ENCODE results near the gene DLG2.
"Not testable (repeated sequence)": the region's sequence is repeated elsewhere in the genome, so short reads cannot be mapped to it uniquely, and the experiment has no call there.

The DLG2 gene

DNA sequence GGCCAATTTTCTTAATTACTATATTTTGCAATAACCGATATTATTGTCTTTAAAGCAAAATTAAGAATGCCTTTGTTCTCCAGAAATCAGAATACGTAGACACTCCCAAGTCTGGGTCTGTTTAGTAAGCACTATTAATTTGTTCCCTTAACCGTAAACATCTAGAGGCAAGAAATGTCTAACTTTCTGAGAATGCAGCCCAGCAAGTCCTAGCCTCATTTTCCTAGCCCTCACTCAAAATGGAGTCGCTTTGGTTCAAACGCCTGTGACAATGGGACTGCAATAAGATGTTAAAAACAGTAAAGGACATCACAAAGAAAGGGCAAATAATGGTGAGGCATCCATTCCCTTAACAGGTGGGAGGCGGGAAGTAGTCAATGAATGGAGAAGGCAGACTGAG is 280.7 kb downstream of the DLG2 start:
- no peak overlapping the region for H3K4me3 Mint-ChIP-seq
- no peaks in the 10 kb centered on the region for H3K9me3 Mint-ChIP-seq
- ATAC-seq (ENCODE audit: low read depth) (no peak), DNase-seq (ENCODE audit: low spot score in 2 of 2) (no peak)
- no peaks in the 10 kb centered on the region for H3K27me3 Mint-ChIP-seq
- H3K27ac Mint-ChIP-seq: no peak overlapping the region
- H3K36me3 Mint-ChIP-seq: no peaks in the 10 kb centered on the region
- peaks cover 5% of the 10 kb centered on the region for H3K4me1 Mint-ChIP-seq

DNA sequence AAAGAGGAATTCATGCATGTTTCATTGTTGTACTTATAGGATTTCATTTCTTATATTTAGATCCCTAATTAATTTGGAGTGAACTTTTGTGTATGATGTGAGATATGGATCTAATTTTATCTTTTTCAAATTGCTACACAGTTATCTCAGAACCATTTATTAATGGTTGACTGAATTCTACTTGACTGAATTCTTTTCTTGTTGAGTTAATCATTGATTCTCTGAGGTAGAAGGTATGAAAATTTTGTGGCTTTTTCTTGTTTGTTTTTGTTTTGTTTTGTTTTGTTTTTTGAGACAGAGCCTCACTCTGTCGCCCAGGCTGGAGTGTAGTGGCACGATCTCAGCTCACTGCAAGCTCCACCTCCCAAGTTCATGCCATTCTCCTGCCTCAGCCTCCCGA is 286.3 kb downstream of the DLG2 start:
- ATAC-seq (ENCODE audit: low read depth); H3K27ac Mint-ChIP-seq; H3K27me3 Mint-ChIP-seq; H3K36me3 Mint-ChIP-seq; H3K9me3 Mint-ChIP-seq; H3K4me1 Mint-ChIP-seq; DNase-seq (ENCODE audit: low spot score in 2 of 2); H3K4me3 Mint-ChIP-seq: not testable (repeated sequence)

DNA sequence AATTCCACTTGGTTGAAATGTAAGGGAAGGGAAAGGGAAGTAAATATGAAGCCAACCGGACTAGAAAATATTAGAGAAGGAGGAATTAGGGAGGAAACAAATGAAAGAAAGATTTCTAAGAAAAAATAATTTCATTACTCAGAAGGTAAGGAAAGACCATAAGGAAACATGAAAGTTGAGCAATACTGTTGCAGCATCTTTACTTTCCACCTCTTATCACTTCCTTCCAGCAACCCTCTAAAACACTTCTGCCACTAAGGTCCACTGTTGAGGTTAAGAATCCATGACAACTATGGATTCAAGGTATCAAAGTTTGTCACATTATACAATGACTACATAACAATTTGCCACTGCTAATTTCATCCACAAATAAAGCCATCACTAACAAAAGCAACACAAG is 308.6 kb downstream of the DLG2 start:
- H3K9me3 Mint-ChIP-seq: no peaks in the 10 kb centered on the region
- no peak for DNase-seq (ENCODE audit: low spot score in 2 of 2)

GRCh38 chr11:85316967-85317366 is 310.2 kb downstream of the DLG2 start:
- H3K36me3 Mint-ChIP-seq: no peaks in the 10 kb centered on the region
- peak in 1 of 2 donors; percentile 59 for DNase-seq (ENCODE audit: low spot score in 2 of 2)
- H3K9me3 Mint-ChIP-seq: no peaks in the 10 kb centered on the region
- no peaks in the 10 kb centered on the region for H3K27me3 Mint-ChIP-seq
- peak; percentile 99 for ATAC-seq (ENCODE audit: low read depth)
- peaks cover 21% of the 10 kb centered on the region for H3K4me1 Mint-ChIP-seq
- H3K4me3 Mint-ChIP-seq: peak overlapping the region; percentile 18
- H3K27ac Mint-ChIP-seq: peak overlapping the region; percentile 84

More for the DNA sequence above, 308.6 kb downstream of the DLG2 start:
- H3K36me3 Mint-ChIP-seq: no peaks in the 10 kb centered on the region
- no peak for ATAC-seq (ENCODE audit: low read depth)
- no peaks in the 10 kb centered on the region for H3K27me3 Mint-ChIP-seq
- no peak overlapping the region for H3K4me3 Mint-ChIP-seq
- H3K4me1 Mint-ChIP-seq: peaks cover 21% of the 10 kb centered on the region
- no peak overlapping the region for H3K27ac Mint-ChIP-seq

GRCh38 chr11:85313741-85314140 is 313.4 kb downstream of the DLG2 start:
- DNase-seq (ENCODE audit: low spot score in 2 of 2) (no peak), ATAC-seq (ENCODE audit: low read depth) (no peak)
- Mint-ChIP-seq H3K27ac (peak overlapping the region; percentile 22), H3K36me3 (no peaks in the 10 kb centered on the region), H3K4me3 (no peak overlapping the region), H3K27me3 (no peaks in the 10 kb centered on the region), H3K9me3 (no peaks in the 10 kb centered on the region), H3K4me1 (peaks cover 26% of the 10 kb centered on the region)

- no peak overlapping the region for H3K27ac Mint-ChIP-seq
- H3K9me3 Mint-ChIP-seq: no peaks in the 10 kb centered on the region
- peaks cover 14% of the 10 kb centered on the region for H3K4me1 Mint-ChIP-seq
- H3K27me3 Mint-ChIP-seq: no peaks in the 10 kb centered on the region
- ATAC-seq (ENCODE audit: low read depth) (peak; percentile 41), DNase-seq (ENCODE audit: low spot score in 2 of 2) (no peak)
- no peak overlapping the region for H3K4me3 Mint-ChIP-seq
- H3K36me3 Mint-ChIP-seq: no peaks in the 10 kb centered on the region
These were observed 316.7 kb downstream of the DLG2 start for GRCh38 chr11:85310479-85310878.

DNA sequence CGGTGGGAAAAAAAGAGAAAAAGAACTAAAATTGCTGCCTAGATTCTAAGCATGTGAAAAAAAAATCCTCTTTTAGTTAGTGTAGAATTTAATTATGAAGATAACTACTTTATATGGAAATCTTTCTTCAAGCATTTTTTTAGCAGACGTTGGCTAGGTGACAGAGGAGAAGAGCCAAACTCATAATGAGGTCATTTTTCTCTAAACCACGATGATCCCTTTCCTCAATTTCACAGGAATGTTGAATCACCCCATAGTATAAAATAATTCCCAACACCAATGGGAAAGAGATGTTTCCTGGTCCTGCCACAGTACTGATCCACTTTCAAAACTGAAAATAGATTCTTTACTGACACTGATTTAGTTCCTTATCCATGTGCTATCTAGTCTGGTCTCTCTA is 319.8 kb downstream of the DLG2 start:
- peaks cover 5% of the 10 kb centered on the region for H3K4me1 Mint-ChIP-seq
- H3K9me3 Mint-ChIP-seq: no peaks in the 10 kb centered on the region
- no peak overlapping the region for H3K4me3 Mint-ChIP-seq
- H3K27ac Mint-ChIP-seq: no peak overlapping the region
- DNase-seq (ENCODE audit: low spot score in 2 of 2): no peak
- no peaks in the 10 kb centered on the region for H3K27me3 Mint-ChIP-seq
- H3K36me3 Mint-ChIP-seq: no peaks in the 10 kb centered on the region
- ATAC-seq (ENCODE audit: low read depth): no peak

DNA sequence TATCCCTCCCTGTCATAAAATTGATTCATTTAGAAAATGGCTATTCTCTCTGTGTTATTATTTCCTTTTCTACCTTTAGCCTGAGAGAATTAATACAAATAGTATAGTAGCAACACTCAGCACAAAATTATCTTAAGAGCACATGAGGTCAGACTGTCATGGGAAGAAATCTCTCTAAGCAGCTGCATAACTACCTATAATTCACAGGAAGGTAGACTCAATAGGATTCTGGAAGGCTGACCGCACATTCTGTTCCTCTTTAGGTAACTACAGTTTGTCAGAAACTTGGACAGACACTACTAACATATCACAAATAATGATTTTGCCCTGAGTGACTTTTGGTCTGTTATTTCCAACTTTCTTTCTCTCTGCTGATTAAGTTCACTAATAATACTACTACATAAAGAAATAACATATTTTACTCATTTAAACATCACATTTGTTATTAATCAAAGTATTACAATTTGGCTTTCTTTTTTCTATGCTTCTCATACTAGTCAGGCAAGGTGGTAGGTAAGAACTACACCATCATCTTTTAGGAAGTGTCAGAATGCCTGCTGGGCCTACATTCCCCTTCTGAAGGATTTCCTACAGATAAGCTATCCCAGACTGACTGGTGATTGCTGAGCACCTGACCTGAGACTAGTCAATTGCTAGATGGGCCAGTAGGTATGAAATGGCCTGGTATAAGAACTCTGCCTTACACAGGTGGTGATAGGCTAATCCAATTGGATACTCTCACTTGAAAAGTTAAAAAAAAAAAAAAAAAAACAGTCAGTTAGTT is 325.1 kb downstream of the DLG2 start:
- DNase-seq (ENCODE audit: low spot score in 2 of 2) (no peak), ATAC-seq (ENCODE audit: low read depth) (no peak)
- no peak overlapping the region for H3K27ac Mint-ChIP-seq
- H3K9me3 Mint-ChIP-seq: peaks cover 1% of the 10 kb centered on the region
- H3K4me1 Mint-ChIP-seq: peaks cover 7% of the 10 kb centered on the region
- H3K4me3 Mint-ChIP-seq: no peak overlapping the region
- no peaks in the 10 kb centered on the region for H3K27me3 Mint-ChIP-seq
- H3K36me3 Mint-ChIP-seq: no peaks in the 10 kb centered on the region

GRCh38 chr11:85299258-85299942 is 327.7 kb downstream of the DLG2 start:
- no peaks in the 10 kb centered on the region for H3K36me3 Mint-ChIP-seq
- no peaks in the 10 kb centered on the region for H3K27me3 Mint-ChIP-seq
- peaks cover 12% of the 10 kb centered on the region for H3K4me1 Mint-ChIP-seq
- H3K9me3 Mint-ChIP-seq: peaks cover 1% of the 10 kb centered on the region
- ATAC-seq (ENCODE audit: low read depth) (no peak), DNase-seq (ENCODE audit: low spot score in 2 of 2) (no peak)
- no peak overlapping the region for H3K27ac Mint-ChIP-seq
- no peak overlapping the region for H3K4me3 Mint-ChIP-seq

GRCh38 chr11:85295694-85296271 is 331.4 kb downstream of the DLG2 start:
- Mint-ChIP-seq H3K36me3 (peaks cover 3% of the 10 kb centered on the region), H3K27ac (no peak overlapping the region), H3K4me3 (no peak overlapping the region), H3K9me3 (peaks cover 5% of the 10 kb centered on the region), H3K4me1 (peaks cover 15% of the 10 kb centered on the region), H3K27me3 (peaks cover 2% of the 10 kb centered on the region)
- DNase-seq (ENCODE audit: low spot score in 2 of 2) (no peak), ATAC-seq (ENCODE audit: low read depth) (no peak)

DNA sequence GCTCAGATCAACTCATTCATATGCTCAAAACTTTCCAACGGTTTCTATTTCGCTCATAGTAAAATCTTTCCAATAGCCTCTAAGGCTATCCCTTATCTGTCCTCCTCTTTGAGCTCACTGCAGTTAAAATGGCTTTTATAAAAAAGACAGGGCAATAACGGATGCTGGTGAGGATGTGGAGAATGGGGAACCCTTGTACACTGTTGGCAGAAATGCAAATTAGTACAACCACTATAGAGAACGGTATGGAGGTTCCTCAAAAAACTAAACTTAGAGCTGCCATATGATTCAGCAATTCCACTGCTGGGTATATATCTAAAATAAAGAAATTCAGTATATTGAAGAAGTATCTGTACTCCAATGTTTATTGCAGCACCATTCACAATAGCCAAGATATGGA is 345.6 kb downstream of the DLG2 start:
- ATAC-seq (ENCODE audit: low read depth): peak; percentile 88
- H3K9me3 Mint-ChIP-seq: no peaks in the 10 kb centered on the region
- no peak overlapping the region for H3K4me3 Mint-ChIP-seq
- H3K27ac Mint-ChIP-seq: no peak overlapping the region
- no peaks in the 10 kb centered on the region for H3K36me3 Mint-ChIP-seq
- peaks cover 14% of the 10 kb centered on the region for H3K4me1 Mint-ChIP-seq
- no peaks in the 10 kb centered on the region for H3K27me3 Mint-ChIP-seq
- DNase-seq (ENCODE audit: low spot score in 2 of 2): peak in 1 of 2 donors; percentile 14

DNA sequence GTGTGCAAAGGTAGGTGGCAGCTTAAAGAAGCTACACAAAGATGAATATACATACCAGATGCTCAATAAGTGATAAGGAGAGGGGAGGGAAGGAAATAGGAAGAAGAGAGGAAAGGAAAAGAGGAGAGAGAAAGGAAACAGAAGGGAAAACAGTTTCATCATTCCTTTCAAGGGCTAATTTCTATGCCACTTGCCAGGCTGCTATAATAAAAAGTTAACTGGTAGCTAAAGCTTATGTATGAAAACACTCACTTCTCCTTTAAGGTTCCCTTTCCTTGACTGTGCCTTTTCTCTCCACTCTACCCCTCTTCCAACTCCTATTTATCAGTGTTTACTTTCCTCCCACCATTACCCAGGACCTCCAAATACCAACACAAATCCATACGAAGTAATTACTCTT is 347.9 kb downstream of the DLG2 start:
- Mint-ChIP-seq H3K4me1 (peaks cover 14% of the 10 kb centered on the region), H3K27me3 (no peaks in the 10 kb centered on the region), H3K4me3 (no peak overlapping the region), H3K36me3 (no peaks in the 10 kb centered on the region), H3K27ac (no peak overlapping the region), H3K9me3 (peaks cover 1% of the 10 kb centered on the region)
- no peak for DNase-seq (ENCODE audit: low spot score in 2 of 2)
- ATAC-seq (ENCODE audit: low read depth): peak; percentile 37

DNA sequence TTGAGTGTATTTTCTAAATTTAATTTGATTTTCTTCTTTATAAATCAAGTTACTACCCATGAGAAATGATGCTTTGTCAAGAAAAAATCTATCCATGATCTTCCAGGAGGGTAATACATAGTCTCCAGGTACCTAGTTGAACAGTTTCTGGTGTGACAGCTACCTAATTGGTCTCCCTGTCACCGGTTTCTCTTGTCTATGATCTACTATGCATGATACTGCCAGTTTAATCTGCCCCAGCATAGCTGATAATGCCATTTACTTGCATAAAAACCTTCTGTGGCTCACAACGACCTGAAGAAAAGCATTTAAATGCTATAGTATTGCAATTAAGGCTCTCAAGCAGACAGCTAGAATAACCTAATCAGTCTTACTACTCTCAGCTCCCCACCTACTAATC is 349.5 kb downstream of the DLG2 start:
- H3K27ac Mint-ChIP-seq: no peak overlapping the region
- ATAC-seq (ENCODE audit: low read depth) (no peak), DNase-seq (ENCODE audit: low spot score in 2 of 2) (no peak)
- H3K4me1 Mint-ChIP-seq: peaks cover 14% of the 10 kb centered on the region
- peaks cover 1% of the 10 kb centered on the region for H3K9me3 Mint-ChIP-seq
- no peaks in the 10 kb centered on the region for H3K36me3 Mint-ChIP-seq
- H3K4me3 Mint-ChIP-seq: no peak overlapping the region
- H3K27me3 Mint-ChIP-seq: no peaks in the 10 kb centered on the region

DNA sequence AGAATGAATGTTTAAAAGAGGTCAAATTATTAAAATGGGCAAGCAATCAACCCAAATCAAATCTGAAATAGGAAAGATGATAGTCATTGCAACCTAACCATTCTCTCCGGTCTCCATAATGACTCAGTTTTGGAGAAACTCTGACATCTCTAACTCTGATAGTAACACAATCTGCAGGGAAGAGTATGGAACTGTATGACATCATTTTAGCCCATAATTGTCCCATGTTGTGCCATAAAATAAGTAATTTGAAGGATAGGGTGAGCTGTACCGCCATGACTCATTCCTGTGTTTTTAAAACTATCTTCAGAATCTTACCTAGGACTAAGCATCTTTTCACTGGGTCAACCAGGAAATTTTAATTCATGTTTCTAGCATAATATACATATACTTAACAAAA is 350.8 kb downstream of the DLG2 start:
- Mint-ChIP-seq H3K9me3 (peaks cover 5% of the 10 kb centered on the region), H3K4me1 (peaks cover 10% of the 10 kb centered on the region), H3K4me3 (no peak overlapping the region), H3K36me3 (peaks cover 6% of the 10 kb centered on the region), H3K27ac (no peak overlapping the region), H3K27me3 (no peaks in the 10 kb centered on the region)
- DNase-seq (ENCODE audit: low spot score in 2 of 2) (no peak), ATAC-seq (ENCODE audit: low read depth) (no peak)

Measured in memory B cell (primary cell).